GM20000 (cell line): ENCODE results near the gene TEF.

Source experiments
- DNase-seq: peaks from one replicate; pipeline ENCODE4 v3.0.0; 2012; ENCODE audit warnings: low spot score
- CTCF ChIP-seq: IDR thresholded peaks from 2 replicates; pipeline ENCODE4 v1.5.1; 2012; ENCODE audit warnings: mild to moderate bottlenecking, control low read depth; ENCODE audit errors: extremely low read depth, missing control alignments

TEF gene

GRCh38 chr22:41448189-41448808 lies 66.6 kb downstream of the TEF start:
- no peak for TF ChIP-seq CTCF

More at GRCh38 chr22:41448189-41448808, 66.6 kb downstream of the TEF start:
- peak; percentile 90 for DNase-seq
